K562 (cell line): ENCODE measurements around the gene AVPI1. TPM values are rescaled to one million over a fixed set of nuclear protein-coding genes. Genes with fewer than 3 reads are reported as not detected.

ENCODE experiments used
- BRF2 ChIP-seq: IDR thresholded peaks from 3 replicates; pipeline ENCODE4 v1.6.1; 2011; ENCODE audit warnings: borderline replicate concordance, mild to moderate bottlenecking; ENCODE audit not compliant: insufficient read length, insufficient read depth
- E2F3 ChIP-seq: fragments of 250-450 bp; sonication (Bioruptor Pico); IDR thresholded peaks from 2 replicates; pipeline ENCODE4 v1.4.0; 2020; ENCODE audit warnings: mild to moderate bottlenecking
- ETV1 ChIP-seq: fragments of 450-650 bp; conservative IDR thresholded peaks from 2 replicates; pipeline ENCODE4 v1.6.1; 2016; ENCODE audit warnings: missing genetic modification characterization, control low read depth, low read depth, missing compliant biosample characterization
- GATAD2A ChIP-seq: fragments of 450-650 bp; IDR thresholded peaks from 2 replicates; pipeline ENCODE4 v1.6.1; 2017
- HNRNPUL1 ChIP-seq: fragments of 200-400 bp; formaldehyde crosslinking; IDR thresholded peaks from 2 replicates; pipeline ENCODE4 v1.6.1; 2017; ENCODE audit warnings: low read length
- JUND ChIP-seq, 2 experiments: IDR thresholded peaks; 2 replicates in 1 of 2; 3 replicates in 1 of 2; pipeline ENCODE4 v1.6.1; 2011; ENCODE audit warnings: borderline replicate concordance in 2 of 2, low read depth in 2 of 2, low read length in 2 of 2, improper control_type of control experiment in 1 of 2, missing biosample characterization in 1 of 2, missing genetic modification characterization in 1 of 2, missing genetic modification reagents in 1 of 2
- NFE2 ChIP-seq: IDR thresholded peaks from 2 replicates; pipeline ENCODE4 v1.6.1; 2014; ENCODE audit warnings: antibody characterized with exemption, low read depth
- NFYB ChIP-seq: IDR thresholded peaks from 2 replicates; pipeline ENCODE4 v1.6.1; 2011; ENCODE audit warnings: mild to moderate bottlenecking, moderate library complexity; ENCODE audit not compliant: insufficient read length; ENCODE audit errors: extremely low read depth
- SMARCA5 ChIP-seq: fragments of 450-650 bp; IDR thresholded peaks from 2 replicates; pipeline ENCODE4 v1.6.1; 2016
- SREBF2 ChIP-seq: sonication (generic); formaldehyde crosslinking; IDR thresholded peaks from 2 replicates; pipeline ENCODE4 v1.4.0; 2020; ENCODE audit warnings: mild to moderate bottlenecking, missing genetic modification reagents
- TCF3 ChIP-seq: sonication (generic); formaldehyde crosslinking; IDR thresholded peaks from 2 replicates; pipeline ENCODE4 v1.4.0; 2020; ENCODE audit warnings: mild to moderate bottlenecking, missing genetic modification reagents
- TEAD2 ChIP-seq: fragments of 450-650 bp; IDR thresholded peaks from 2 replicates; pipeline ENCODE4 v1.6.1; 2016; ENCODE audit warnings: missing genetic modification characterization, control low read depth, missing compliant biosample characterization
- TEAD4 ChIP-seq, 2 experiments: sonication (generic) in 1 of 2; formaldehyde crosslinking in 1 of 2; IDR thresholded peaks; 2 replicates each; pipeline versions ENCODE4 v1.6.1 to v1.8.0; 2012 to 2022; ENCODE audit warnings: borderline replicate concordance in 1 of 2, inconsistent platforms in 1 of 2, low read length in 1 of 2, mild to moderate bottlenecking in 1 of 2, missing genetic modification reagents in 1 of 2
- ZBTB17 ChIP-seq: fragments of 450-650 bp; formaldehyde crosslinking; IDR thresholded peaks from 2 replicates; pipeline ENCODE4 v1.4.0; 2020; ENCODE audit warnings: mild to moderate bottlenecking
- ZNF23 ChIP-seq: fragments of 250-450 bp; sonication (Bioruptor Pico); IDR thresholded peaks from 2 replicates; pipeline ENCODE4 v1.4.0; 2020; ENCODE audit warnings: mild to moderate bottlenecking
- ZNF253 ChIP-seq: fragments of 250-450 bp; sonication (Bioruptor Pico); conservative IDR thresholded peaks from 2 replicates; pipeline ENCODE4 v1.6.1; 2021; ENCODE audit warnings: mild to moderate bottlenecking
- ZNF395 ChIP-seq: fragments of 200-800 bp; sonication (Bioruptor generic); IDR thresholded peaks from 2 replicates; pipeline ENCODE4 v1.6.1; 2017; ENCODE audit warnings: missing genetic modification characterization, missing compliant biosample characterization
- ZNF511 ChIP-seq: sonication (generic); formaldehyde crosslinking; IDR thresholded peaks from 2 replicates; pipeline ENCODE4 v1.8.0; 2022; ENCODE audit warnings: mild to moderate bottlenecking, missing genetic modification reagents
- ZNF589 ChIP-seq: fragments of 200-800 bp; sonication (Bioruptor generic); IDR thresholded peaks from 2 replicates; pipeline ENCODE4 v1.6.1; 2016; ENCODE audit warnings: low read depth, missing genetic modification characterization, missing compliant biosample characterization
- polyA plus RNA-seq, 8 experiments: library from polyadenylated mRNA; depleted of rRNA in 4 of 8; stranded (reverse) in 5 of 8; unstranded in 3 of 8; fragments of >200 nt; fragmentation: Nextera tagmentation in 2 of 8; fragmentation: Illumina TruSeq in 1 of 8; extraction: Ambion mirVana in 2 of 8; extraction: Trizol in 1 of 8; gene quantifications; 2 replicates each; pipeline versions ENCODE4 v1.2.1 to v1.2.3, GENCODE V29; 2011 to 2014; ENCODE audit warnings: inconsistent platforms in 1 of 8, missing spikeins in 1 of 8
- total RNA-seq, 7 experiments: library from RNA; depleted of rRNA in 6 of 7; stranded (reverse); fragments of >200 nt in 6 of 7; fragmentation: Illumina TruSeq in 2 of 7; extraction: Trizol in 2 of 7; gene quantifications; 2 replicates each; pipeline versions ENCODE4 v1.2.1 to v1.2.3, GENCODE V29; 2011 to 2021; ENCODE audit warnings: low replicate concordance in 1 of 7
- TF ChIP-seq, protein P1 (sequence below): fragments of 450-650 bp; formaldehyde crosslinking; IDR thresholded peaks from 2 replicates; pipeline ENCODE4 v1.4.0; 2022; ENCODE audit warnings: mild to moderate bottlenecking, moderate library complexity
- TF ChIP-seq, protein P2 (sequence below), 2 experiments: fragments of 200-800 bp in 1 of 2; sonication (Bioruptor generic) in 1 of 2; sonication (generic) in 1 of 2; formaldehyde crosslinking in 1 of 2; IDR thresholded peaks in 1 of 2; conservative IDR thresholded peaks in 1 of 2; 2 replicates each; pipeline versions ENCODE4 v1.5.0 to v1.6.1; 2016 to 2020; ENCODE audit warnings: missing compliant biosample characterization in 1 of 2, missing genetic modification characterization in 1 of 2, missing genetic modification reagents in 1 of 2

AVPI1 gene
- total and polyA plus RNA-seq, 9 of the 15 experiments (the other 6 are each of a cell fraction or from before 2014, with no cell fraction given) = 0.90 to 10.4 (median 7.4) TPM

DNA sequence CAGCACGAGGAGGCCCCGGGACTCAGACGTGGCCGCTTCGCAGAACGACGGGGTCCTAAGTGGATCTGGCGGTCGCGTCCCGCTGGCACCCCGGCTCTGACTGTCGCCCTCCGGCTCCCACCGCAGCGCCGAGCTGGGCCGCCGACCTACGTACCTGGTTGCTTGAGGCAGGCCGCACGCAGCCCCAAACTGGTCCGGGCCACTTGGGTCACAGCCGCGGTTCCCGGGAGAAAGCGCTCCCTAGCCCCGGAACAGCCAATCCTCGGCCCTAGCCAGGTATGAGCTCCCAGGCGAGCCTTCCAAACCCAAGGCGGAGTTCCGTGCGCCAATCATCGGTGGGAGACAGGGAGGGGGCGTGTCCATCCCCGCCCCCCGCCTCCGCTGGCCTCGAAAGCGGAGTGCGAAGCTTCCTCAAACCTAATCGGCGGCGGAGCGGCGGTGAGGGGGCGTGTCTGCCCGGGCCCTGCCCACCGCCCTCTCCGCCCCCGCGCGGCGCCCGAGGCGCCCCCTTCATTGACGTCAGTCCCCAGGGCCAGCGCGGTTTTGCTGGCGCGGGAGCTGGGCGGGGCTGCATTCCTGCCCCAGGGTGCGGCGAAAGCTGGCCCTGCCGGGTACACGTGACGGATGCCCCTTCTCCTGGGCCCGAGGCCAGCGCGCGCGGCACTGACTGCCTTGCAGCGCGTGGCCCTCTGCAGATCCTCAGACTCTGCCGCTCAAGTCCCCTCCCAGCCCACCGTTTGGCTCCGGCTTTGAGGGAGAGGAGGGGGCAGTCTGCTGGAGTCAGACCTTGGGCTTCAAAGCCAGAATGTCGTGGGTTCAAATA lies at the start of gene AVPI1 (continued):
- peak; percentile 81; the same call in 1 of the 2 replicates for TF ChIP-seq TEAD2 (tag)
- no peak for TF ChIP-seq HNRNPUL1
- no peak for TF ChIP-seq ETV1 (tag)
- peak; percentile 68; the same call in 1 of the 2 replicates for TF ChIP-seq JUND (IDR thresholded peaks at IDR 0.05; ENCODE audit: borderline replicate concordance, low read depth, low read length)
- TF ChIP-seq JUND (tag; IDR thresholded peaks at IDR 0.05; ENCODE audit: borderline replicate concordance, low read depth, low read length) = peak; percentile 61; the same call in 1 of the 3 replicates
- TF ChIP-seq, protein P1, sequence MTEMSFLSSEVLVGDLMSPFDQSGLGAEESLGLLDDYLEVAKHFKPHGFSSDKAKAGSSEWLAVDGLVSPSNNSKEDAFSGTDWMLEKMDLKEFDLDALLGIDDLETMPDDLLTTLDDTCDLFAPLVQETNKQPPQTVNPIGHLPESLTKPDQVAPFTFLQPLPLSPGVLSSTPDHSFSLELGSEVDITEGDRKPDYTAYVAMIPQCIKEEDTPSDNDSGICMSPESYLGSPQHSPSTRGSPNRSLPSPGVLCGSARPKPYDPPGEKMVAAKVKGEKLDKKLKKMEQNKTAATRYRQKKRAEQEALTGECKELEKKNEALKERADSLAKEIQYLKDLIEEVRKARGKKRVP (CRISPR knock-in tag) = peak; percentile 49; the same call in 1 of the 2 replicates
- TF ChIP-seq ZNF511 (CRISPR knock-in tag) = 0 out of 2 replicates have a peak, but pooled peaks have one; percentile 50
- no peak for TF ChIP-seq ZNF253
- peak; percentile 87 for TF ChIP-seq ZNF395 (CRISPR knock-in tag)
- peak; percentile 74; the same call in 1 of the 2 replicates for TF ChIP-seq ZNF589 (CRISPR knock-in tag)
- TF ChIP-seq, protein P2, sequence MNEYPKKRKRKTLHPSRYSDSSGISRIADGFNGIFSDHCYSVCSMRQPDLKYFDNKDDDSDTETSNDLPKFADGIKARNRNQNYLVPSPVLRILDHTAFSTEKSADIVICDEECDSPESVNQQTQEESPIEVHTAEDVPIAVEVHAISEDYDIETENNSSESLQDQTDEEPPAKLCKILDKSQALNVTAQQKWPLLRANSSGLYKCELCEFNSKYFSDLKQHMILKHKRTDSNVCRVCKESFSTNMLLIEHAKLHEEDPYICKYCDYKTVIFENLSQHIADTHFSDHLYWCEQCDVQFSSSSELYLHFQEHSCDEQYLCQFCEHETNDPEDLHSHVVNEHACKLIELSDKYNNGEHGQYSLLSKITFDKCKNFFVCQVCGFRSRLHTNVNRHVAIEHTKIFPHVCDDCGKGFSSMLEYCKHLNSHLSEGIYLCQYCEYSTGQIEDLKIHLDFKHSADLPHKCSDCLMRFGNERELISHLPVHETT (CRISPR knock-in tag; conservative IDR thresholded peaks at IDR 0.05 in 1 of 2, IDR thresholded peaks at IDR 0.05 in 1 of 2) = peak in 1 of 2 experiments; percentile 84; a peak in 2 of 4 replicates
- TF ChIP-seq BRF2 = no peak
- no peak; the same call in 1 of the 2 replicates for TF ChIP-seq ZBTB17 (CRISPR knock-in tag)
- TF ChIP-seq NFE2 = 0 out of 2 replicates have a peak, but pooled peaks have one; percentile 17
- no peak for TF ChIP-seq ZNF23 (CRISPR knock-in tag)
- TF ChIP-seq GATAD2A = no peak
- TF ChIP-seq SMARCA5 = no peak
- peak; percentile 21 for TF ChIP-seq NFYB
- peak; percentile 91 for TF ChIP-seq TEAD4 (IDR thresholded peaks at IDR 0.05; ENCODE audit: low read length)
- TF ChIP-seq TEAD4 (CRISPR knock-in tag; IDR thresholded peaks at IDR 0.05; ENCODE audit: borderline replicate concordance) = peak; percentile 96
- TF ChIP-seq E2F3 (CRISPR knock-in tag) = peak; percentile 62; the same call in 1 of the 2 replicates
- TF ChIP-seq TCF3 (CRISPR knock-in tag) = no peak
- no peak for TF ChIP-seq SREBF2 (CRISPR knock-in tag)
